Adrenal gland (tissue), 12 donors: ENCODE measurements around the gene PGC. TPM values are rescaled to one million over a fixed set of nuclear protein-coding genes. Genes with fewer than 3 reads are reported as not detected.

Source experiments
- DNase-seq, 7 donors: peaks; one replicate each; pipeline ENCODE4 v3.0.0-alpha.2; 2019 to 2020
- H3K27ac ChIP-seq, 5 donors: fragments of 200-600 bp; sonication (generic) in 4 of 5; 1 replicate in 3 of 5; 2 replicates in 2 of 5; pipeline versions ENCODE4 v1.5.1 to v1.8.0; 2016 to 2020; ENCODE audit warnings: mild to moderate bottlenecking in 1 of 5
- H3K27me3 ChIP-seq: fragments of 200-600 bp; 2 replicates; pipeline ENCODE4 v1.8.0; 2021
- H3K36me3 ChIP-seq, 2 donors: fragments of 200-600 bp; replicated peaks in 1 of 2; 1 replicate in 1 of 2; 2 replicates in 1 of 2; pipeline versions ENCODE4 v1.5.1 to v1.8.0; 2018 to 2022
- H3K4me1 ChIP-seq, 2 donors: fragments of 200-600 bp; replicated peaks in 1 of 2; 1 replicate in 1 of 2; 2 replicates in 1 of 2; pipeline versions ENCODE4 v1.5.1 to v1.8.0; 2018 to 2021
- H3K4me3 ChIP-seq, 4 donors: fragments of 200-600 bp; sonication (generic) in 3 of 4; one replicate each; pipeline ENCODE4 v1.5.1; 2016 to 2018
- H3K9me3 ChIP-seq, 3 donors: fragments of 200-600 bp; sonication (generic) in 1 of 3; replicated peaks in 1 of 3; 1 replicate in 2 of 3; 2 replicates in 1 of 3; pipeline versions ENCODE4 v1.5.1 to v1.8.0; 2016 to 2021
- POLR2A ChIP-seq, 2 donors: fragments of 450-650 bp; IDR thresholded peaks; one replicate each; pipeline ENCODE4 v1.6.1; 2017; ENCODE audit warnings: antibody characterized with exemption in 2 of 2, mild to moderate bottlenecking in 2 of 2, moderate library complexity in 1 of 2
- WGBS, 4 donors: extraction: QIAGEN DNeasy Blood & Tissue Kit in 2 of 4; methylation state at CpG; one replicate each; pipeline versions ENCODE4 v1.1.5 to v1.1.7; 2013 to 2017; 5-methylcytosine and 5-hydroxymethylcytosine counted together
- intact Hi-C, 2 donors: fragments of 100-400 bp; cut with DNase I; formaldehyde crosslinking; loops; one replicate each; pipeline versions ENCODE4 v1.14.1 to v1.15.0; 2022 to 2023
- polyA plus RNA-seq, 3 donors: library from polyadenylated mRNA; stranded (reverse); fragments of 200-250 nt in 2 of 3; fragments of 350-450 nt in 1 of 3; fragmentation: Illumina TruSeq in 1 of 3; extraction: RNeasy Lipid Tissue Mini Kit (QIAGEN cat#74804) in 1 of 3; gene quantifications; one replicate each; pipeline ENCODE4 v1.2.3, GENCODE V29; 2013 to 2014
- total RNA-seq, 9 donors: library from RNA; depleted of rRNA in 4 of 9; stranded (reverse); fragments of >200 nt in 4 of 9; fragments of 120-200 nt in 1 of 9; fragmentation: NEBNext Ultra II Directional in 1 of 9; extraction: Animal tissue kit (Norgen Biotek cat#: 25700) in 1 of 9; gene quantifications; one replicate each; pipeline versions ENCODE4 v1.1.0 to v1.2.4, GENCODE V29; 2013 to 2023
- TF ChIP-seq, protein P1 (sequence below), 6 experiments: fragments of 450-650 bp in 4 of 6; fragments of 200-600 bp in 2 of 6; sonication (generic) in 1 of 6; IDR thresholded peaks; 1 replicate in 5 of 6; 2 replicates in 1 of 6; pipeline versions ENCODE4 v1.5.1 to v1.8.0; 2016 to 2021; ENCODE audit warnings: antibody characterized with exemption in 6 of 6, mild to moderate bottlenecking in 2 of 6, moderate library complexity in 1 of 6
- donor health status: healthy with polysubstance abuse.
- donor health status: Bipolar disorder and iron deficiency.
- donor health status: DM: yes; HTN: yes; CAD: no.
- donor health status: DM: no; HTN: no; CAD: no.
- donor health status: DM: no; HTN: no; CAD: no.
- donor health status: DM: yes; HTN: yes; CAD: no.

The PGC gene
- total and polyA plus RNA-seq, 12 donors: 0.57 to 1.6 (median 1.1) TPM; not detected in 8

DNA sequence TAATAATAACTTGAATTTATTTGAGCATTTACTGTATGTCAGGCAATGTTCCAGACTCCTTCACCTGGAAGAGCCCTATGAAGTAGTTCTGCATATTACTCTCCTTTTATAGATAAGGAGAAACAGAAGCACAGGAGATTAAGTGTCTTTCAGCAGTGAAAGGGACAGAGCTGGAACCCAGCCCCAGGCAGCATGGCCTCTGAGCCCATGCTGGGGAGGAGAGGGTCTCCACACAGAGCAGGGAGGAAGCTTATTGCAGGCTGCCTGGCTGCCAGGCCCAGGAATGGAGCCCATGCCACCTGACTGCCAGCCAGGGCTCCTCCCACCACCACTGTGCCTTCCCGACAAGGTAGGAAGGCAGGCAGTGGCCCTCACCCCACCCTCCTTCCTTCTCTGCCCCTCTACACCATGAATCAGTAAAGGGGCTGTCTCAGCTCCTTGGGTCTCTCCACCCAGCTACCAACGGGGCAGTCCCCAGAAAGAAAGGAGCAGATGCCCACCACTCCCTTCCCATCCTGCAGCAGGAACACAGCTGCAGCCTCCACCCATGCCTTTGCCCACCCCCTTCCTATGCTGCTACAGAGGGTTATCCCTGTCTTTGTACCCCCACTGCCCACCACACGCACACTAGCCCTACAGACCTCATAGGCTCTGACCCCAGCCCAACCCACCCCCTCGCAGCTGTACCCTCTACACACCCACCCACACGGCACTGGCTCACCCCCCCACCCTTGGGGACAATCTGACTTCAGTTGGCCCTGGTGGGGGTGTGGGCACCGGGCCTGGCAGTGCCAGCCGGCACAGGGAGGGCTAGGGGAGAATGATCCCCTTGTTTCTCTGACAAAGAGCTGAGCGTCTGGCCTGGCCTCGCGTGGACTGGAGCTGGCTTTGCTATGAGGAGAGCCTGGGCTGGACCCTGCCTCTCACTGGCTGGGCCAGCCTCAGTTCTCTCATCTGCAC lies 53.6 kb downstream of the PGC start:
- H3K36me3 ChIP-seq: peaks cover 0 to 5% of the 10 kb centered on the region in 2 donors
- DNase-seq: no peak
- intact Hi-C loops: no loop called here
- no peak overlapping the region for H3K27ac ChIP-seq
- WGBS, 4 donors: 67 to 85% (median 78%) methylated on average over 5 to 10 of the region's 10 CpGs
- H3K27me3 ChIP-seq: no peaks in the 10 kb centered on the region
- no peak overlapping the region for H3K4me3 ChIP-seq
- no peaks in the 10 kb centered on the region for H3K9me3 ChIP-seq
- no peak for TF ChIP-seq POLR2A (IDR thresholded peaks at IDR 0.05)
- TF ChIP-seq, protein P1, sequence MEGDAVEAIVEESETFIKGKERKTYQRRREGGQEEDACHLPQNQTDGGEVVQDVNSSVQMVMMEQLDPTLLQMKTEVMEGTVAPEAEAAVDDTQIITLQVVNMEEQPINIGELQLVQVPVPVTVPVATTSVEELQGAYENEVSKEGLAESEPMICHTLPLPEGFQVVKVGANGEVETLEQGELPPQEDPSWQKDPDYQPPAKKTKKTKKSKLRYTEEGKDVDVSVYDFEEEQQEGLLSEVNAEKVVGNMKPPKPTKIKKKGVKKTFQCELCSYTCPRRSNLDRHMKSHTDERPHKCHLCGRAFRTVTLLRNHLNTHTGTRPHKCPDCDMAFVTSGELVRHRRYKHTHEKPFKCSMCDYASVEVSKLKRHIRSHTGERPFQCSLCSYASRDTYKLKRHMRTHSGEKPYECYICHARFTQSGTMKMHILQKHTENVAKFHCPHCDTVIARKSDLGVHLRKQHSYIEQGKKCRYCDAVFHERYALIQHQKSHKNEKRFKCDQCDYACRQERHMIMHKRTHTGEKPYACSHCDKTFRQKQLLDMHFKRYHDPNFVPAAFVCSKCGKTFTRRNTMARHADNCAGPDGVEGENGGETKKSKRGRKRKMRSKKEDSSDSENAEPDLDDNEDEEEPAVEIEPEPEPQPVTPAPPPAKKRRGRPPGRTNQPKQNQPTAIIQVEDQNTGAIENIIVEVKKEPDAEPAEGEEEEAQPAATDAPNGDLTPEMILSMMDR (IDR thresholded peaks at IDR 0.05): no peak
- peaks cover 2 to 7% of the 10 kb centered on the region in 2 donors for H3K4me1 ChIP-seq

DNA sequence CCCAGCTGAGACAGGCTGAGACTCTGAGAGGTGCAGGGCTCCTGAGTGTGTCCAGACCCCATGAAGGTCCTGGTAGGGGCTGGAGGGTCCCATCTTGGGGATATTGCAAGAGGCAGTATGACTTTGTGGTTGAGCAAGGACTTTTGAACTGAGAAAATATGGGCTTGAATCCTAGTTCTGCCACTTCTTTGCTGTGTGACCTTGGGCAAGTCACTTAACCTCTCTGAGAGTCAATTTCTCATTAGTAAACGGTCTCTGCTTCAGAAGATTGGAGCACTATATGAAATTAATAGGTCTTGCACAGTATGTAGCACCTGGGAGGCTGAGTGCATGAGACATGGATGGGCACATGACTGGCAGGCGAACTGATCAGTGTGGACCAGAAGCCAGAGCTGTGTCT lies 54.5 kb downstream of the PGC start:
- no peaks in the 10 kb centered on the region for H3K9me3 ChIP-seq
- intact Hi-C loops: no loop called here
- no peak overlapping the region for H3K27ac ChIP-seq
- peaks cover 3 to 15% of the 10 kb centered on the region in 2 donors for H3K4me1 ChIP-seq
- H3K27me3 ChIP-seq: no peaks in the 10 kb centered on the region
- 76 to 86% (median 80%) methylated on average over 2 of the region's 2 CpGs for WGBS, 4 donors
- H3K36me3 ChIP-seq: peaks cover 0 to 8% of the 10 kb centered on the region in 2 donors
- no peak for DNase-seq
- TF ChIP-seq, protein P1 (IDR thresholded peaks at IDR 0.05): no peak
- no peak for TF ChIP-seq POLR2A (IDR thresholded peaks at IDR 0.05)
- no peak overlapping the region for H3K4me3 ChIP-seq

DNA sequence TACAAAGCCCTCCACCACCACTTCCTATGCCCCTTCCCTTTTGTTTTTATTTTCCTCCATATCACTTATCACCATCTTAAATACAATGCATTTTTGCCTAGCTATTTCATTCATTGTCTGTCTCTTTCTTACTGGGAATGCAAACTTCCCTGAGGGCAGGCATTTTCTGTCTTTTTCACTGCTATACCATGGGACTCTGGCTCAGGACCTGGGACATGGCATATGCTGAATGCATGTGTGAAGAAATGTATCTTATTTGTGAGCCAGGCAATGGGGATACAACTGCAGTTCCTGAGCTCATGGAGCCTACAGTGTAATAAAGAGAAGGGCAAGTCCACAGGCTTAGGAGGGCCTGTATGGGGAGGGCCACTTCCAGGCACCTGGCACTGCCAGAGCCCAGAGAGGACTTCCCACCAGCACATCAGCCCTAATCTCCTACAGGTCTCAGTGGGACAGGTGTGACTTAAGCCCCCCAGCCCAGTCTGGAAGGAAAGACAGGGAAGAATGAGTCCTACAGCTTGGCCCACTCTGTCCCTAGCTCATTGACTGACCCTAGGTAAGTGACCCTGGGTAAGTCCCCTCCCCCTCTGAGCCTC lies 55.0 kb downstream of the PGC start:
- H3K4me3 ChIP-seq: no peak overlapping the region
- no peak for TF ChIP-seq POLR2A (IDR thresholded peaks at IDR 0.05)
- TF ChIP-seq, protein P1 (IDR thresholded peaks at IDR 0.05): no peak
- H3K36me3 ChIP-seq: peaks cover 0 to 13% of the 10 kb centered on the region in 2 donors
- no peaks in the 10 kb centered on the region for H3K9me3 ChIP-seq
- no peak overlapping the region for H3K27ac ChIP-seq
- no peaks in the 10 kb centered on the region for H3K27me3 ChIP-seq
- H3K4me1 ChIP-seq: peaks cover 3 to 15% of the 10 kb centered on the region in 2 donors
- peak in 1 of 7 donors; percentile 11 for DNase-seq
- intact Hi-C loops: no loop called here

DNA sequence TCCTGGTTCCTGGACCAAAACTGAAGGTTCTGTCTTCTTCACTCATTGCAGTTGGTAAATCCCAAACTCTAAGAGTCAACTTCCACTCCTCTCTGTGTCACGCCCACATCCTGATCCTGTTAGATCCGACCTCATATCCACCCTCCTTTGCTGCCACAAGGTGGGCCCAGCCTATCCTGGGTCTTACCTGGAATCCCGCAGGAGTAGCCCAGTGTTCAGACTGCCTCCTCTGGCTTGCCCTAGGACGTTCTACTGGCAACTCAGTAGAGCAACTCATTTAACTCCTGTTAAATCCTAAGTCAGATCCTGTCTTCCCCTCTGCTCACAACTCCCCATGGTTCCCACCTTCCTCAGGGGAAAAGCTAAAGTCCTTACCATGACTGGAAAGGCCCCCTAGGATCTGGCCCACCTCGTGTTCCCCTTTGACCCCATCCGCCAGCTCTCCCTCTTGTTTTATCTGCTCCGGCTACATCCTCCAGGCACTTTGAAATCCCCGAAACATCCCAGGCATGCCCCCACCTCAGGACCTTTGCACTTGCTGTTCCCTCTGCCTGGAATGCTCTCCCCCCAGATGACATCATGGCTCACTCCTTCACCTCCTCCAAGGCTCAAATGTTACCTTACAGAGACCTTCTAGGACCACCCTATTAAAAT lies 55.6 kb downstream of the PGC start:
- Histone ChIP-seq H3K4me1 (peaks cover 3 to 15% of the 10 kb centered on the region in 2 donors), H3K36me3 (peaks cover 0 to 15% of the 10 kb centered on the region in 2 donors), H3K4me3 (no peak overlapping the region), H3K27me3 (no peaks in the 10 kb centered on the region), H3K27ac (no peak overlapping the region), H3K9me3 (no peaks in the 10 kb centered on the region)
- 88 to 94% (median 91%) methylated on average over 8 of the region's 8 CpGs for WGBS, 4 donors
- intact Hi-C loops: no loop called here
- no peak for TF ChIP-seq POLR2A (IDR thresholded peaks at IDR 0.05)
- TF ChIP-seq, protein P1 (IDR thresholded peaks at IDR 0.05): no peak
- DNase-seq: peak in 2 of 7 donors; percentile 4 to 11
